IMR-90 (cell line): ENCODE data around the gene GNAS-AS1. TPM values are rescaled to one million over a fixed set of nuclear protein-coding genes. Genes with fewer than 3 reads are reported as not detected.

Source experiments
- ATAC-seq: fragments of 200-7000 bp; cut with Tn5 transposase; 2 replicates; pipeline ENCODE4 v1.9.1; 2020; ENCODE audit warnings: low read depth, mild to moderate bottlenecking, moderate library complexity
- BruUV-seq: library from RNA; stranded (reverse); fragments of 400-500 nt; replicated peaks from 2 replicates; lab custom pipeline; 2021; lab: Mats Ljungman, UMichigan
- CTCF ChIA-PET: fragments of 300-600 bp; formaldehyde crosslinking; extraction: SDS; loops from one replicate; lab custom pipeline; 2021; ENCODE audit warnings: antibody characterized with exemption; lab: Yijun Ruan, JAX
- POLR2A ChIA-PET: fragments of 300-600 bp; sonication (Branson Sonifier 250); formaldehyde crosslinking; loops from one replicate; lab custom pipeline; 2022; ENCODE audit warnings: antibody characterized with exemption; ENCODE audit not compliant: unreplicated experiment; lab: Charles Lee
- DNase-seq: peaks from one replicate; pipeline ENCODE4 v3.0.0; 2013
- H2AFZ ChIP-seq: replicated peaks from 2 replicates; pipeline ENCODE3; 2013; ENCODE audit warnings: low read length, mild to moderate bottlenecking; ENCODE audit not compliant: poor library complexity
- H2AK5ac ChIP-seq: 2 replicates; pipeline ENCODE4 v1.6.1; 2013; ENCODE audit warnings: low read depth, low read length, inconsistent platforms
- H2AK9ac ChIP-seq: replicated peaks from 2 replicates; pipeline ENCODE3; 2013; ENCODE audit warnings: mild to moderate bottlenecking, low read depth, low read length, moderate library complexity; ENCODE audit not compliant: poor library complexity
- H2BK120ac ChIP-seq: 2 replicates; pipeline ENCODE4 v1.6.1; 2013; ENCODE audit warnings: low read depth, low read length, inconsistent platforms
- H2BK15ac ChIP-seq: 3 replicates; pipeline ENCODE4 v1.6.1; 2013; ENCODE audit warnings: low read depth, low read length, inconsistent platforms
- H2BK20ac ChIP-seq: 2 replicates; pipeline ENCODE4 v1.6.1; 2013; ENCODE audit warnings: low read depth, mild to moderate bottlenecking, inconsistent platforms, low read length, moderate library complexity
- H2BK5ac ChIP-seq: 2 replicates; pipeline ENCODE4 v1.6.1; 2013; ENCODE audit warnings: mild to moderate bottlenecking, low read depth, low read length, inconsistent platforms; ENCODE audit not compliant: poor library complexity, severe bottlenecking
- H3K14ac ChIP-seq: replicated peaks from 2 replicates; pipeline ENCODE4 v1.6.1; 2013; ENCODE audit warnings: low read depth, low read length, inconsistent platforms
- H3K18ac ChIP-seq: 2 replicates; pipeline ENCODE4 v1.6.1; 2013; ENCODE audit warnings: low read depth, low read length, control low read depth
- H3K23ac ChIP-seq: 2 replicates; pipeline ENCODE4 v1.6.1; 2013; ENCODE audit warnings: low read depth, low read length, inconsistent platforms
- H3K27ac ChIP-seq: 2 replicates; pipeline ENCODE4 v1.5.1; 2013; ENCODE audit warnings: mild to moderate bottlenecking, control low read depth, low read length; ENCODE audit not compliant: insufficient read depth
- H3K27me3 ChIP-seq: 2 replicates; pipeline ENCODE4 v1.6.1; 2013; ENCODE audit warnings: low read length; ENCODE audit not compliant: control insufficient read depth, insufficient read depth
- H3K36me3 ChIP-seq: 2 replicates; pipeline ENCODE4 v1.6.1; 2013; ENCODE audit warnings: low read length, mixed read lengths; ENCODE audit not compliant: control insufficient read depth, insufficient read depth
- H3K4ac ChIP-seq: 2 replicates; pipeline ENCODE4 v1.6.1; 2013; ENCODE audit warnings: low read depth, low read length, inconsistent platforms
- H3K4me1 ChIP-seq: 2 replicates; pipeline ENCODE4 v1.6.1; 2013; ENCODE audit warnings: low read length, mixed read lengths; ENCODE audit not compliant: control insufficient read depth, insufficient read depth
- H3K4me2 ChIP-seq: 2 replicates; pipeline ENCODE4 v1.6.1; 2013; ENCODE audit warnings: low read depth, mild to moderate bottlenecking, control low read depth, low read length, moderate library complexity
- H3K4me3 ChIP-seq: 2 replicates; pipeline ENCODE4 v1.5.1; 2013; ENCODE audit warnings: low read depth, mild to moderate bottlenecking, control low read depth, low read length, moderate library complexity; ENCODE audit not compliant: insufficient read depth
- H3K56ac ChIP-seq: 2 replicates; pipeline ENCODE4 v1.6.1; 2013; ENCODE audit warnings: low read length, inconsistent platforms; ENCODE audit not compliant: insufficient read depth; ENCODE audit errors: extremely low read depth
- H3K79me1 ChIP-seq, 2 experiments: 2 replicates each; pipeline ENCODE4 v1.6.1; 2013; ENCODE audit warnings: low read length in 2 of 2, inconsistent platforms in 1 of 2, low read depth in 1 of 2
- H3K9ac ChIP-seq: 2 replicates; pipeline ENCODE4 v1.6.1; 2013; ENCODE audit warnings: low read depth, low read length, control low read depth
- H3K9me1 ChIP-seq: 2 replicates; pipeline ENCODE4 v1.6.1; 2013; ENCODE audit warnings: low read length, inconsistent platforms; ENCODE audit not compliant: insufficient read depth
- H3K9me3 ChIP-seq: 2 replicates; pipeline ENCODE4 v1.6.1; 2013; ENCODE audit warnings: low read length; ENCODE audit not compliant: control insufficient read depth, insufficient read depth
- H4K20me1 ChIP-seq: 2 replicates; pipeline ENCODE4 v1.6.1; 2013; ENCODE audit warnings: low read length, inconsistent platforms; ENCODE audit not compliant: insufficient read depth
- H4K5ac ChIP-seq: 2 replicates; pipeline ENCODE4 v1.6.1; 2013; ENCODE audit warnings: mild to moderate bottlenecking, low read depth, low read length, control low read depth
- H4K8ac ChIP-seq, 2 experiments: 2 replicates each; pipeline ENCODE4 v1.6.1; 2013; ENCODE audit warnings: low read depth in 2 of 2, low read length in 2 of 2, control low read depth in 1 of 2, inconsistent platforms in 1 of 2
- H4K91ac ChIP-seq: 2 replicates; pipeline ENCODE4 v1.6.1; 2013; ENCODE audit warnings: low read depth, low read length, inconsistent platforms; ENCODE audit not compliant: insufficient read depth
- CEBPB ChIP-seq: IDR thresholded peaks from 2 replicates; pipeline ENCODE4 v1.6.1; 2012; ENCODE audit warnings: low read depth, low read length, improper control_type of control experiment
- CHD1 ChIP-seq: IDR thresholded peaks from 2 replicates; pipeline ENCODE4 v1.6.1; 2012; ENCODE audit warnings: low read depth, low read length, improper control_type of control experiment
- MAZ ChIP-seq: IDR thresholded peaks from 2 replicates; pipeline ENCODE4 v1.6.1; 2012; ENCODE audit warnings: low read depth, mild to moderate bottlenecking, low read length, improper control_type of control experiment, moderate library complexity, borderline replicate concordance
- WGBS, 2 experiments: methylation state at CpG; one replicate each; pipeline versions ENCODE4 v1.1.5 to v1.1.7; 2013; ENCODE audit warnings: missing lambda C conversion rate in 2 of 2; ENCODE audit not compliant: insufficient read length in 1 of 2; ENCODE audit errors: extremely low coverage in 2 of 2; 5-methylcytosine and 5-hydroxymethylcytosine counted together
- dilution Hi-C: fragments of 300-500 bp; cut with HindIII; formaldehyde crosslinking; loops from one replicate; pipeline ENCODE4 v1.14.3; 2018; ENCODE audit warnings: low sequenced_read_pairs; ENCODE audit not compliant: unreplicated experiment
- in situ Hi-C: fragments of 300-500 bp; cut with MboI; formaldehyde crosslinking; loops from 3 replicates; pipeline ENCODE4 v1.14.3; 2019; ENCODE audit warnings: low sequenced_read_pairs, inconsistent platforms, mixed read lengths
- intact Hi-C: fragments of 100-400 bp; cut with micrococcal nuclease; formaldehyde crosslinking; loops from 2 replicates; pipeline ENCODE4 v1.10.0; 2022
- polyA plus RNA-seq, 3 experiments: library from polyadenylated mRNA; depleted of rRNA; stranded (reverse); fragments of >200 nt; gene quantifications; 2 replicates each; pipeline ENCODE4 v1.2.3, GENCODE V29; 2012; ENCODE audit warnings: low replicate concordance in 1 of 3
- total RNA-seq: library from RNA; depleted of rRNA; stranded (reverse); fragments of >200 nt; gene quantifications from 2 replicates; pipeline ENCODE4 v1.2.3, GENCODE V29; 2012
- TF ChIP-seq, protein P1 (sequence below): fragments of 150-350 bp; IDR thresholded peaks from 2 replicates; pipeline ENCODE4 v1.6.1; 2017; ENCODE audit warnings: mild to moderate bottlenecking, antibody characterized with exemption, low read length, low read depth

GNAS-AS1 gene
- total and polyA plus RNA-seq, 2 of the 4 experiments (the other 2 are of a cell fraction): 0.54 to 0.60 TPM

DNA sequence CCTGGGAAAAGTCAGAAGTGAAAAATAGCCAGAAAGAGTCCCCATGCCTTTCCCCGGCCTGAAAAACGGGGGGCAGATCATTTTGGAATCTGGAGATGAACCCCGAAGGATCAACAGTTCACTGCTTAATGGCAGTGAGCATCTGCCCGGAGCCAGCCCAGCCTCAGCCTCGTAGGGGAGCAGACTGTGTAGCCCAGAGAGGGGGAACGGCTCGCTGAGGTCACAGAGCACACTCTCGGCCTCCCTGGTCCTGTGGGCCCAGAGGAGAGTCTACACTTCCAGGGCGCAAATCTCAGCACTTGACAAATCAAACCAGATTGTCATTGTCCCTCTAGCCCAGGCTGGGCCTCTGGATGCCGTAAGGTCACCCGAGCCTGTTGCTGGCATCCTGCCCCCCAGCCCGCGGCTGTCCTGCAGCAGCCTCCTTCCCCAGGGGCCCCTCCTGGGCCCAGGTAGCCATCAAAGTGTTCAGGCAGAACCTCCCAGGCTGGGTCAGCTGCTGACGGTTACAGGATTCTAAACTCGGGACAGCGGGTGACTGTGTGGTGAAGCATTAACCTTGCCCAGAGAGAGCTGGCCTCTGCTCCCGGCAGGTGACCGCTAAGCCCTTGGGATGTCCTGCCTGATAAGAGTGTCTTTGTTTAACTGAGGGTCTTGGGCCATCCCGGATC, 56.1 kb downstream of the GNAS-AS1 start:
- intact Hi-C loops: no loop called here
- in situ Hi-C loops: no loop called here
- H4K91ac ChIP-seq: no peak overlapping the region

More for the DNA sequence above, 56.1 kb downstream of the GNAS-AS1 start:
- 43% methylated on average over 6 of the region's 19 CpGs; no CpG with 5 or more reads in 1 of the 2 experiments for WGBS, 2 experiments
- dilution Hi-C loops: no loop called here
- no peak for TF ChIP-seq CEBPB
- TF ChIP-seq, protein P1, sequence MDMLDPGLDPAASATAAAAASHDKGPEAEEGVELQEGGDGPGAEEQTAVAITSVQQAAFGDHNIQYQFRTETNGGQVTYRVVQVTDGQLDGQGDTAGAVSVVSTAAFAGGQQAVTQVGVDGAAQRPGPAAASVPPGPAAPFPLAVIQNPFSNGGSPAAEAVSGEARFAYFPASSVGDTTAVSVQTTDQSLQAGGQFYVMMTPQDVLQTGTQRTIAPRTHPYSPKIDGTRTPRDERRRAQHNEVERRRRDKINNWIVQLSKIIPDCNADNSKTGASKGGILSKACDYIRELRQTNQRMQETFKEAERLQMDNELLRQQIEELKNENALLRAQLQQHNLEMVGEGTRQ: no peak
- no peak for TF ChIP-seq CHD1
- TF ChIP-seq MAZ: no peak
- no peak overlapping the region for H3K18ac ChIP-seq
- no peak overlapping the region for H3K27ac ChIP-seq
- no peak overlapping the region for H2BK20ac ChIP-seq
- H3K4ac ChIP-seq: no peak overlapping the region
- ATAC-seq: no peak
- no peaks in the 10 kb centered on the region for H3K9me1 ChIP-seq
- no peak overlapping the region for H3K9ac ChIP-seq
- no peak for DNase-seq
- no peak overlapping the region for H3K4me3 ChIP-seq
- ChIA-PET POLR2A (no interaction called here), CTCF (no interaction called here)
- H2BK15ac ChIP-seq: no peak overlapping the region
- no peaks in the 10 kb centered on the region for H3K4me1 ChIP-seq
- H3K4me2 ChIP-seq: no peak overlapping the region
- no peak overlapping the region for H2AK9ac ChIP-seq
- H2AFZ ChIP-seq: no peak overlapping the region
- no peaks in the 10 kb centered on the region for H4K20me1 ChIP-seq
- no peaks in the 10 kb centered on the region for H3K79me1 ChIP-seq
- no peak overlapping the region for H3K23ac ChIP-seq
- H2BK5ac ChIP-seq: no peak overlapping the region
- H3K36me3 ChIP-seq: no peaks in the 10 kb centered on the region
- H4K8ac ChIP-seq: no peak overlapping the region
- H4K5ac ChIP-seq: no peak overlapping the region
- H3K9me3 ChIP-seq: no peaks in the 10 kb centered on the region
- H3K14ac ChIP-seq: no peak overlapping the region
- no peak overlapping the region for H2AK5ac ChIP-seq
- BruUV-seq: no TSS peak
- no peak overlapping the region for H3K56ac ChIP-seq
- H2BK120ac ChIP-seq: no peak overlapping the region
- peaks cover 44% of the 10 kb centered on the region for H3K27me3 ChIP-seq
